B cell (primary cell): ENCODE results near the gene KBTBD6.

Source experiments
- CTCF ChIP-seq: fragments of 200-600 bp; IDR thresholded peaks from one replicate; pipeline ENCODE4 v1.8.0; 2022; ENCODE audit warnings: antibody characterized with exemption, mild to moderate bottlenecking
- EZH2 ChIP-seq: IDR thresholded peaks from 2 replicates; pipeline ENCODE4 v1.6.1; 2012; ENCODE audit warnings: borderline replicate concordance, low read depth, mild to moderate bottlenecking, moderate library complexity, low read length; ENCODE audit not compliant: insufficient read depth, poor library complexity, severe bottlenecking

GRCh38 chr13:41148419-41149283 lies 16.0 kb upstream of the KBTBD6 start:
- TF ChIP-seq CTCF (no peak), EZH2 (no peak)
